ENCODE data around the gene ZDHHC13. TPM values are rescaled to one million over a fixed set of nuclear protein-coding genes. Genes with fewer than 3 reads are reported as not detected.

Gene ZDHHC13
- total and polyA plus RNA-seq, 9 of the 15 experiments (the other 6 are each of a cell fraction or from before 2014, with no cell fraction given), result 4.7 to 18.6 (median 10.0) TPM

DNA sequence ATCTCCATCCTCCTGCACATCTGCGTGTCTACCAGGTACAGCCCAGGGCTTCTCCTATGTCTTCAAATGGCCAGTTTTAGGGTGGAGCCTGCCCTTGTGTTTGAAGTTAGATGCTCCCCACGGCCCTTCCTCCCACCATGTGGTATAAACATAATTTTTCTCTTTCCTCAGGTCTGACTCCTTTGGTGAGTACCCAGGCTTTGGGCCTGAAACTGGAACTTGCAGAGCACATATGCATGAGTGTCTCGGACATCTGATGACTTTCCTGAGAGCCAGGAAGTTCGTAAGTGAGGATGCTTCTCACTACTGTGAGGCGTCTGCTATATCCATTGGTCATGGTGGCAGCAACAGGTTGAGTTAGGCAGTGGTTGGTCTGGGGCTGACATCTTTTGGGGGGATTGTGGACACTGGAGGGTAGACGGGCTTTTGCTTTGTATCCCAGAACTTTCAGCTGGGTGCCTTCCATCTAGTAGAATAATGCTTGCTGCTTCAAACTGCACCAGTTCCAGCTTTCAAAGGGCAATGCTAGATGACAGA is 68.6 kb downstream of the ZDHHC13 start (continued):
- TF ChIP-seq, protein P1, sequence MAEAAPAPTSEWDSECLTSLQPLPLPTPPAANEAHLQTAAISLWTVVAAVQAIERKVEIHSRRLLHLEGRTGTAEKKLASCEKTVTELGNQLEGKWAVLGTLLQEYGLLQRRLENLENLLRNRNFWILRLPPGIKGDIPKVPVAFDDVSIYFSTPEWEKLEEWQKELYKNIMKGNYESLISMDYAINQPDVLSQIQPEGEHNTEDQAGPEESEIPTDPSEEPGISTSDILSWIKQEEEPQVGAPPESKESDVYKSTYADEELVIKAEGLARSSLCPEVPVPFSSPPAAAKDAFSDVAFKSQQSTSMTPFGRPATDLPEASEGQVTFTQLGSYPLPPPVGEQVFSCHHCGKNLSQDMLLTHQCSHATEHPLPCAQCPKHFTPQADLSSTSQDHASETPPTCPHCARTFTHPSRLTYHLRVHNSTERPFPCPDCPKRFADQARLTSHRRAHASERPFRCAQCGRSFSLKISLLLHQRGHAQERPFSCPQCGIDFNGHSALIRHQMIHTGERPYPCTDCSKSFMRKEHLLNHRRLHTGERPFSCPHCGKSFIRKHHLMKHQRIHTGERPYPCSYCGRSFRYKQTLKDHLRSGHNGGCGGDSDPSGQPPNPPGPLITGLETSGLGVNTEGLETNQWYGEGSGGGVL (CRISPR knock-in tag; IDR thresholded peaks at IDR 0.05), result no peak
- no peak for TF ChIP-seq PCBP2 (IDR thresholded peaks at IDR 0.05; ENCODE audit: low read depth, low read length, poor library complexity, severe bottlenecking)
- TF ChIP-seq MECOM (CRISPR knock-in tag; IDR thresholded peaks at IDR 0.05), result no peak
- TF ChIP-seq, protein P2, sequence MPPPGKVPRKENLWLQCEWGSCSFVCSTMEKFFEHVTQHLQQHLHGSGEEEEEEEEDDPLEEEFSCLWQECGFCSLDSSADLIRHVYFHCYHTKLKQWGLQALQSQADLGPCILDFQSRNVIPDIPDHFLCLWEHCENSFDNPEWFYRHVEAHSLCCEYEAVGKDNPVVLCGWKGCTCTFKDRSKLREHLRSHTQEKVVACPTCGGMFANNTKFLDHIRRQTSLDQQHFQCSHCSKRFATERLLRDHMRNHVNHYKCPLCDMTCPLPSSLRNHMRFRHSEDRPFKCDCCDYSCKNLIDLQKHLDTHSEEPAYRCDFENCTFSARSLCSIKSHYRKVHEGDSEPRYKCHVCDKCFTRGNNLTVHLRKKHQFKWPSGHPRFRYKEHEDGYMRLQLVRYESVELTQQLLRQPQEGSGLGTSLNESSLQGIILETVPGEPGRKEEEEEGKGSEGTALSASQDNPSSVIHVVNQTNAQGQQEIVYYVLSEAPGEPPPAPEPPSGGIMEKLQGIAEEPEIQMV (tag; conservative IDR thresholded peaks at IDR 0.05; ENCODE audit: low read depth), result no peak
- TF ChIP-seq, protein P3, sequence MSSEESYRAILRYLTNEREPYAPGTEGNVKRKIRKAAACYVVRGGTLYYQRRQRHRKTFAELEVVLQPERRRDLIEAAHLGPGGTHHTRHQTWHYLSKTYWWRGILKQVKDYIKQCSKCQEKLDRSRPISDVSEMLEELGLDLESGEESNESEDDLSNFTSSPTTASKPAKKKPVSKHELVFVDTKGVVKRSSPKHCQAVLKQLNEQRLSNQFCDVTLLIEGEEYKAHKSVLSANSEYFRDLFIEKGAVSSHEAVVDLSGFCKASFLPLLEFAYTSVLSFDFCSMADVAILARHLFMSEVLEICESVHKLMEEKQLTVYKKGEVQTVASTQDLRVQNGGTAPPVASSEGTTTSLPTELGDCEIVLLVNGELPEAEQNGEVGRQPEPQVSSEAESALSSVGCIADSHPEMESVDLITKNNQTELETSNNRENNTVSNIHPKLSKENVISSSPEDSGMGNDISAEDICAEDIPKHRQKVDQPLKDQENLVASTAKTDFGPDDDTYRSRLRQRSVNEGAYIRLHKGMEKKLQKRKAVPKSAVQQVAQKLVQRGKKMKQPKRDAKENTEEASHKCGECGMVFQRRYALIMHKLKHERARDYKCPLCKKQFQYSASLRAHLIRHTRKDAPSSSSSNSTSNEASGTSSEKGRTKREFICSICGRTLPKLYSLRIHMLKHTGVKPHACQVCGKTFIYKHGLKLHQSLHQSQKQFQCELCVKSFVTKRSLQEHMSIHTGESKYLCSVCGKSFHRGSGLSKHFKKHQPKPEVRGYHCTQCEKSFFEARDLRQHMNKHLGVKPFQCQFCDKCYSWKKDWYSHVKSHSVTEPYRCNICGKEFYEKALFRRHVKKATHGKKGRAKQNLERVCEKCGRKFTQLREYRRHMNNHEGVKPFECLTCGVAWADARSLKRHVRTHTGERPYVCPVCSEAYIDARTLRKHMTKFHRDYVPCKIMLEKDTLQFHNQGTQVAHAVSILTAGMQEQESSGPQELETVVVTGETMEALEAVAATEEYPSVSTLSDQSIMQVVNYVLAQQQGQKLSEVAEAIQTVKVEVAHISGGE (CRISPR knock-in tag; IDR thresholded peaks at IDR 0.05), result no peak
- TF ChIP-seq, protein P4, sequence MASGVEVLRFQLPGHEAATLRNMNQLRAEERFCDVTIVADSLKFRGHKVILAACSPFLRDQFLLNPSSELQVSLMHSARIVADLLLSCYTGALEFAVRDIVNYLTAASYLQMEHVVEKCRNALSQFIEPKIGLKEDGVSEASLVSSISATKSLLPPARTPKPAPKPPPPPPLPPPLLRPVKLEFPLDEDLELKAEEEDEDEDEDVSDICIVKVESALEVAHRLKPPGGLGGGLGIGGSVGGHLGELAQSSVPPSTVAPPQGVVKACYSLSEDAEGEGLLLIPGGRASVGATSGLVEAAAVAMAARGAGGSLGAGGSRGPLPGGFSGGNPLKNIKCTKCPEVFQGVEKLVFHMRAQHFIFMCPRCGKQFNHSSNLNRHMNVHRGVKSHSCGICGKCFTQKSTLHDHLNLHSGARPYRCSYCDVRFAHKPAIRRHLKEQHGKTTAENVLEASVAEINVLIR (CRISPR knock-in tag; IDR thresholded peaks at IDR 0.05), result no peak
- no peak for TF ChIP-seq ZNF695 (CRISPR knock-in tag; IDR thresholded peaks at IDR 0.05)

Data from K562 (cell line).